Thyroid gland (tissue), 4 donors: ENCODE data around the gene IZUMO4. TPM values are rescaled to one million over a fixed set of nuclear protein-coding genes. Genes with fewer than 3 reads are reported as not detected.
"Not testable (repeated sequence)": the region's sequence is repeated elsewhere in the genome, so short reads cannot be mapped to it uniquely, and the experiment has no call there.

Experiments
- DNase-seq, 2 donors: peaks; one replicate each; pipeline ENCODE4 v3.0.0-alpha.2; 2019
- H3K27ac ChIP-seq, 3 donors: fragments of 200-600 bp; sonication (generic); 1 replicate in 2 of 3; 2 replicates in 1 of 3; pipeline ENCODE4 v1.5.1; 2016 to 2019; ENCODE audit warnings: mild to moderate bottlenecking in 1 of 3, moderate library complexity in 1 of 3
- H3K27me3 ChIP-seq: fragments of 200-600 bp; sonication (generic); one replicate; pipeline ENCODE4 v1.5.1; 2019
- H3K36me3 ChIP-seq, 2 donors: fragments of 200-600 bp; sonication (generic); one replicate each; pipeline ENCODE4 v1.5.1; 2016 to 2019
- H3K4me1 ChIP-seq, 2 donors: fragments of 200-600 bp; sonication (generic); one replicate each; pipeline ENCODE4 v1.5.1; 2017 to 2019
- H3K4me3 ChIP-seq, 3 donors: fragments of 200-600 bp; sonication (generic); replicated peaks in 1 of 3; 1 replicate in 2 of 3; 2 replicates in 1 of 3; pipeline ENCODE4 v1.5.1; 2016; ENCODE audit warnings: mild to moderate bottlenecking in 1 of 3
- H3K9me3 ChIP-seq: fragments of 200-600 bp; sonication (generic); one replicate; pipeline ENCODE4 v1.5.1; 2017
- POLR2A ChIP-seq, 2 donors: fragments of 450-650 bp; IDR thresholded peaks; one replicate each; pipeline ENCODE4 v1.6.1; 2017; ENCODE audit warnings: antibody characterized with exemption in 2 of 2, mild to moderate bottlenecking in 2 of 2, moderate library complexity in 1 of 2
- WGBS, 2 donors: methylation state at CpG; one replicate each; pipeline ENCODE4 v1.1.5; 2017; 5-methylcytosine and 5-hydroxymethylcytosine counted together
- intact Hi-C: fragments of 100-400 bp; cut with DNase I; formaldehyde crosslinking; loops from one replicate; pipeline ENCODE4 v1.15.1; 2023
- total RNA-seq, 4 donors: library from RNA; depleted of rRNA; stranded (reverse); fragments of >200 nt; gene quantifications; one replicate each; pipeline ENCODE4 v1.2.3, GENCODE V29; 2016
- TF ChIP-seq, protein P1 (sequence below), 6 experiments: fragments of 200-600 bp in 3 of 6; fragments of 450-650 bp in 3 of 6; sonication (generic) in 3 of 6; IDR thresholded peaks; one replicate each; pipeline ENCODE4 v1.5.1; 2016 to 2019; ENCODE audit warnings: antibody characterized with exemption in 6 of 6, mild to moderate bottlenecking in 2 of 6, inconsistent platforms in 1 of 6, moderate library complexity in 1 of 6

Gene IZUMO4
- total RNA-seq, 4 donors from 2014 or later = 1.1 to 4.2 (median 2.9) TPM

DNA sequence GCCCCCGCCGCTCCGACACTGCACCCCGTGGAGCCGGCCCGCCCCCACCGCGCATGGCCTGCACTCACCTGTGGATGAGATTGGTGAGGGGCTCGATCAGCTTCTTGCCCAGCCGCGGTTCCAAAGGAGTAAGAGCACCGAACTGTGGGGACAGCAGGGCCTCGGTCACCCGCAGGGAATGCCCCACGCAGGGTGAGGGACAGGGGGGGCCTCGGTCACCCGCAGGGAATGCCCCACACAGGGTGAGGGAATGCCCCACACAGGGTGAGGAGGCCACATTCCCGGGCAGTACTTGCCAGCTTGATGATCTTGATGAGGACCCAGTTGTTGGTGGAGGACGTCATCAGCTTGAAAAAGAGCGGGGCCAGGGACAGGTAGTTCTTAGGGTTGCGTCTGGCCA lies 32.3 kb downstream of the IZUMO4 start:
- H3K36me3 ChIP-seq = peaks cover 37 to 55% of the 10 kb centered on the region in 2 donors

DNA sequence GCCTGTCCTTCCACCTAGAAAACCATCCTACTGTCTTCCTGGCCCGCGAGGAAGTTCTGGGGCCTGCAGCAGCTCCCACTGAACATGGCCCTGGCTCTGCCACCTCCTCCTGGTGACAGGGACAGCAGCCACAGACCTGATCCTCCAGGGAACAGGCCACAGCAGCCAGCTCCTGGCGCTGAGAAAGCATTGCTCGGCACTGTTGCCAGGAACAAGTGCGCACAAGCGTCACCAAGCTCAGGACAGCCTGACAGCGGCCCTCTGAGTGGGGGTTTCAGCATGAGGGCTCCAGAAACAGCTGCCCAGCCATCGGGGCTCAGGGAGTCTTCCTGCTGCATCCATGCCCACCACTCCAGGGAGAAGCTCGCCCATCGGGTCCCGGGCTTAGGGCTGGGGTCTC lies 32.8 kb downstream of the IZUMO4 start:
- no peak for DNase-seq
- Histone ChIP-seq H3K4me3 (no peak overlapping the region), H3K27me3 (no peaks in the 10 kb centered on the region), H3K4me1 (no peaks in the 10 kb centered on the region), H3K27ac (no peak overlapping the region), H3K9me3 (no peaks in the 10 kb centered on the region), H3K36me3 (peaks cover 37 to 55% of the 10 kb centered on the region in 2 donors)
- 92 to 97% methylated on average over 6 of the region's 11 CpGs for WGBS, 2 donors
- TF ChIP-seq POLR2A (IDR thresholded peaks at IDR 0.05) = no peak
- TF ChIP-seq, protein P1, sequence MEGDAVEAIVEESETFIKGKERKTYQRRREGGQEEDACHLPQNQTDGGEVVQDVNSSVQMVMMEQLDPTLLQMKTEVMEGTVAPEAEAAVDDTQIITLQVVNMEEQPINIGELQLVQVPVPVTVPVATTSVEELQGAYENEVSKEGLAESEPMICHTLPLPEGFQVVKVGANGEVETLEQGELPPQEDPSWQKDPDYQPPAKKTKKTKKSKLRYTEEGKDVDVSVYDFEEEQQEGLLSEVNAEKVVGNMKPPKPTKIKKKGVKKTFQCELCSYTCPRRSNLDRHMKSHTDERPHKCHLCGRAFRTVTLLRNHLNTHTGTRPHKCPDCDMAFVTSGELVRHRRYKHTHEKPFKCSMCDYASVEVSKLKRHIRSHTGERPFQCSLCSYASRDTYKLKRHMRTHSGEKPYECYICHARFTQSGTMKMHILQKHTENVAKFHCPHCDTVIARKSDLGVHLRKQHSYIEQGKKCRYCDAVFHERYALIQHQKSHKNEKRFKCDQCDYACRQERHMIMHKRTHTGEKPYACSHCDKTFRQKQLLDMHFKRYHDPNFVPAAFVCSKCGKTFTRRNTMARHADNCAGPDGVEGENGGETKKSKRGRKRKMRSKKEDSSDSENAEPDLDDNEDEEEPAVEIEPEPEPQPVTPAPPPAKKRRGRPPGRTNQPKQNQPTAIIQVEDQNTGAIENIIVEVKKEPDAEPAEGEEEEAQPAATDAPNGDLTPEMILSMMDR (IDR thresholded peaks at IDR 0.05) = no peak
- intact Hi-C loops = no loop called here

More for the DNA sequence above, 32.3 kb downstream of the IZUMO4 start:
- DNase-seq = no peak
- Histone ChIP-seq H3K27me3 (no peaks in the 10 kb centered on the region), H3K9me3 (no peaks in the 10 kb centered on the region), H3K4me1 (no peaks in the 10 kb centered on the region), H3K27ac (no peak overlapping the region), H3K4me3 (no peak overlapping the region)
- TF ChIP-seq, protein P1 (IDR thresholded peaks at IDR 0.05) = no peak
- no peak for TF ChIP-seq POLR2A (IDR thresholded peaks at IDR 0.05)
- 92 to 100% methylated on average over 1 to 16 of the region's 21 CpGs for WGBS, 2 donors
- intact Hi-C loops = no loop called here

DNA sequence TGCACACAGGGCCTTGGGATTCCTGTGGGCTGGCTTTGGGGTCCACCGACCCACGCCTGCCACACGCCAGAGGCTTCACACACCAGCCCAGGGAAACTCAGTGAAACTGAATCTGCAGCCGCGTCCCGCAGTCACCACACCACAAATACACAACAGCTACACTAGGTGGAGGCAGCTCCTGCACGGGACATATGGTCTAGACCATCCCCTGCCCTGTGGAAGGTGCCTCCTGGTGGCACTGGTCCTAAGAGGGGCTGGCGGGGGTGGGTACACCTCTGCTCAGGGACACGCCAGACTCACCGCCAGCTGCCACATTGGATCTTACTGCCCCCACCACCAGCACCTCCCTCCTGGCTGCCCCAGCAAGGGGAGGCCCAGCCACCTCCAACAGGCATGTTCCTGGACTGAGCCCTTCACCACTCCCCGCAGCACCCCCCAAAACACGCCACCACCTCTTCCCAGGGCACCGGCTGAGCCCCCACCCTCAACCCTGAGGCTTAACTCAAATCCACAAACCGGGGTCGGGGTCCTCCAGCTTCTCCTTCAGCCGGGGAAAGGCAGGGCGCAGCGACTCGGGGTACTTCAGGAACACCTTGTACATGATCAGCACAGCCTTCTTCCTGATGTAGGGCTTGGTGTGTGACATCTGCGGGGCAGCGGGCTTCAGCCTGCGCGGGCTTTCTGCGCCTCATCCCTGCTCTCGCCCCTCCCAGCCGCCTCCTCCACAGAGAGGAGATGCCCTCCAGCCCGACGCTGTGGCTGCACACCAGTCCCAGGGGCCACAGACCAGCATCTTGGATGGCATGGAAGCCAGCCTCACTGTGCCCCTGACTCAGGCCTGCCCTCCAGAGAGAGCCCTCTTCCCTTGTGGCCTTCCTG lies 33.4 kb downstream of the IZUMO4 start:
- Histone ChIP-seq H3K27me3 (no peaks in the 10 kb centered on the region), H3K27ac (no peak overlapping the region), H3K9me3 (no peaks in the 10 kb centered on the region), H3K4me1 (no peaks in the 10 kb centered on the region), H3K36me3 (peaks cover 37 to 50% of the 10 kb centered on the region in 2 donors), H3K4me3 (no peak overlapping the region)
- 95% methylated on average over 17 to 21 of the region's 28 CpGs for WGBS, 2 donors
- DNase-seq = no peak
- TF ChIP-seq, protein P1 (IDR thresholded peaks at IDR 0.05) = no peak
- no peak for TF ChIP-seq POLR2A (IDR thresholded peaks at IDR 0.05)
- intact Hi-C loops = no loop called here

DNA sequence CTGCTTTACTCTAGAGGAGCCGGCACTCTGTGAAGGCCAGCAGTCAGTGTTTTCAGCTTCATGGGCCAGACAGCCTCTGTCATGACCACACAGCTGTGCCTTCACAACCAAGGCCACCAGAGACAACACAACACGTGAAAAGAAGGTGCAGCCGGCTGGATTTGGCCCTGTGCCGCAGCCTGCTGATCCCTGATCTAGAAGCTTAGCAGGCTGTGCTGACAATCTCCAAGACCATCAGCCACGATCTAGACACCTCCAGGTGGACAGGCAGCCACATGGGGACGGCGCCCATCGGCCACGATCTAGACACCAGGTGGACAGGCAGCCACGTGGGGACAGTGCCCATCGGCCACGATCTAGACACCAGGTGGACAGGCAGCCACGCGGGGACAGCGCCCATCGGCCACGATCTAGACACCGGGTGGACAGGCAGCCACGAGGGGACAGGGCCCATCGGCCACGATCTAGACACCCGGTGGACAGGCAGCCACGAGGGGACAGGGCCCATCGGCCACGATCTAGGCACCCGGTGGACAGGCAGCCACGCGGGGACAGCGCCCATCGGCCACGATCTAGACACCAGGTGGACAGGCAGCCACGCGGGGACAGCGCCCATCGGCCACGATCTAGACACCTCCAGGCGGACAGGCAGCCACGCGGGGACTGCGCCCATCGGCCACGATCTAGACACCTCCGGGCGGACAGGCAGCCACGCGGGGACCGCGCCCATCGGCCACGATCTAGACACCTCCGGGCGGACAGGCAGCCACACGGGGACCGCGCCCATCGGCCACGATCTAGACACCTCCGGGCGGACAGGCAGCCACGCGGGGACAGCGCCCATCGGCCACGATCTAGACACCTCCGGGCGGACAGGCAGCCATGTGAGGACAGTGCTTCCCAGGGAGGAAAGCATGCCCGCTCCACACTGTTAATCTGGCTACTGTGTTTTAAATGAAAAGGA lies 34.6 kb downstream of the IZUMO4 start:
- WGBS, 2 donors = 88 to 89% methylated on average over 27 to 35 of the region's 67 CpGs
- H3K36me3 ChIP-seq = peaks cover 38 to 47% of the 10 kb centered on the region in 2 donors

DNA sequence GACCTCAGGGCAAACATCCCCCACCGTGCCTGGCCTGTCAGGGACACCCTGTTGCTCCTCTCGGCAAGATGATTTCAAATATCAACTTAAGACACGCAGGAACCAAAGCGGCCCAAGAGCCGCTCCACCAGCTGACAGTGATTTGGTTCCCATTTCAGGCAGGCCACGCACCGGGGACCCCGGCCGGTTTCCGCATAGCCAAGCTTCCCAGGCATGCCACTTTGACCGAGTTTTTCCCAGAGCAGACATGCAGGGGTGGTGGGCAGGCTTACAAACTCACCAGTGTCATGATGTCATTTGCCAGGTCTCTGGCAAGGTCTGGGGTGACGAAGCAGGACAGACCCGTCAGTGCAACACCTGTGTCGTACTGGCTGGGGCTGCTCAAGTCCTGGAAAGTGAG lies 35.5 kb downstream of the IZUMO4 start:
- peaks cover 40 to 50% of the 10 kb centered on the region in 2 donors for H3K36me3 ChIP-seq
- TF ChIP-seq, protein P1 (IDR thresholded peaks at IDR 0.05) = no peak
- no peak for TF ChIP-seq POLR2A (IDR thresholded peaks at IDR 0.05)
- no peaks in the 10 kb centered on the region for H3K27me3 ChIP-seq
- no peak overlapping the region for H3K4me3 ChIP-seq
- no peak for DNase-seq
- intact Hi-C loops = no loop called here
- no peaks in the 10 kb centered on the region for H3K9me3 ChIP-seq
- H3K4me1 ChIP-seq = no peaks in the 10 kb centered on the region
- H3K27ac ChIP-seq = no peak overlapping the region
- WGBS, 2 donors = 95 to 96% methylated on average over 12 to 14 of the region's 14 CpGs

More for the DNA sequence above, 34.6 kb downstream of the IZUMO4 start:
- H3K4me1 ChIP-seq, H3K27ac ChIP-seq, H3K4me3 ChIP-seq, H3K27me3 ChIP-seq, DNase-seq, intact Hi-C loops, H3K9me3 ChIP-seq: not testable (repeated sequence)
